HG03159 (cell line): Measurements from ENCODE around the gene ISYNA1.
A peak's percentile ranks its signal among the peaks of the same experiment; 100 is the strongest.

Experiments used
- ATAC-seq: cut with Tn5 transposase; IDR thresholded peaks from one replicate; pipeline ENCODE4 v1.9.1; 2021; ENCODE audit warnings: mild to moderate bottlenecking, moderate library complexity; ENCODE audit not compliant: unreplicated experiment

ISYNA1 gene

GRCh38 chr19:18437491-18438330 lies at the start of gene ISYNA1:
TSS of gene ISYNA1 (minus strand) at chr19:18438133. CDS start at chr19:18437979, 154 bp downstream.
- ATAC-seq, result no peak

GRCh38 chr19:18486746-18487145 lies 48.8 kb upstream of the ISYNA1 start:
- no peak for ATAC-seq

- no peak for ATAC-seq
Observed at GRCh38 chr19:18484992-18485391, 47.1 kb upstream of the ISYNA1 start.

GRCh38 chr19:18483119-18483890 lies 45.4 kb upstream of the ISYNA1 start:
- no peak for ATAC-seq

GRCh38 chr19:18481505-18482222 lies 43.7 kb upstream of the ISYNA1 start:
- no peak for ATAC-seq

GRCh38 chr19:18480006-18480691 lies 42.2 kb upstream of the ISYNA1 start:
- ATAC-seq, result no peak

- peak; percentile 55 for ATAC-seq
Observed at GRCh38 chr19:18478545-18479311, 40.8 kb upstream of the ISYNA1 start.

GRCh38 chr19:18477974-18478373 lies 40.0 kb upstream of the ISYNA1 start:
- ATAC-seq, result no peak

GRCh38 chr19:18477042-18477779 lies 39.3 kb upstream of the ISYNA1 start:
- ATAC-seq, result no peak

- no peak for ATAC-seq
Observed at GRCh38 chr19:18476507-18477041, 38.6 kb upstream of the ISYNA1 start.

- no peak for ATAC-seq
Observed at GRCh38 chr19:18475762-18476331, 37.9 kb upstream of the ISYNA1 start.

- ATAC-seq, result no peak
Observed at GRCh38 chr19:18475004-18475453, 37.1 kb upstream of the ISYNA1 start.

- no peak for ATAC-seq
Observed at GRCh38 chr19:18474366-18474887, 36.5 kb upstream of the ISYNA1 start.

- ATAC-seq, result no peak
Observed at GRCh38 chr19:18473706-18474087, 35.8 kb upstream of the ISYNA1 start.

- no peak for ATAC-seq
Observed at GRCh38 chr19:18473003-18473705, 35.2 kb upstream of the ISYNA1 start.

- ATAC-seq, result no peak
Observed at GRCh38 chr19:18470787-18471186, 32.9 kb upstream of the ISYNA1 start.

- ATAC-seq, result no peak
Observed at GRCh38 chr19:18469069-18469846, 31.3 kb upstream of the ISYNA1 start.
